Neural cell (in vitro differentiated cells): ENCODE data around the gene USP31.

ENCODE experiments used
- CTCF ChIP-seq: fragments of 450-650 bp; IDR thresholded peaks from 2 replicates; pipeline ENCODE4 v1.5.1; 2014; ENCODE audit warnings: antibody characterized with exemption, mild to moderate bottlenecking, moderate library complexity; ENCODE audit not compliant: poor library complexity, severe bottlenecking
- EP300 ChIP-seq: fragments of 450-650 bp; conservative IDR thresholded peaks from 2 replicates; pipeline ENCODE4 v1.6.1; 2014; ENCODE audit warnings: antibody characterized with exemption, mild to moderate bottlenecking, moderate library complexity; ENCODE audit not compliant: poor library complexity, severe bottlenecking
- EZH2 ChIP-seq: fragments of 200-600, 300-800 bp; shearing (Covaris generic), sonication (generic); IDR thresholded peaks from 2 replicates; pipeline ENCODE4 v1.6.1; 2014; ENCODE audit warnings: antibody characterized with exemption, low read length, borderline replicate concordance, mild to moderate bottlenecking; ENCODE audit not compliant: insufficient read depth, poor library complexity, severe bottlenecking
- MXI1 ChIP-seq: fragments of 450-650 bp; conservative IDR thresholded peaks from 2 replicates; pipeline ENCODE4 v1.6.1; 2014; ENCODE audit warnings: antibody characterized with exemption, mild to moderate bottlenecking; ENCODE audit not compliant: poor library complexity, severe bottlenecking
- POLR2AphosphoS5 ChIP-seq: IDR thresholded peaks from 2 replicates; pipeline ENCODE4 v1.6.1; 2012
- RAD21 ChIP-seq: fragments of 450-650 bp; conservative IDR thresholded peaks from 2 replicates; pipeline ENCODE4 v1.6.1; 2014; ENCODE audit warnings: antibody characterized with exemption, mild to moderate bottlenecking, moderate library complexity
- REST ChIP-seq: IDR thresholded peaks from 2 replicates; pipeline ENCODE4 v1.6.1; 2012; ENCODE audit warnings: borderline replicate concordance
- SMC3 ChIP-seq: fragments of 450-650 bp; conservative IDR thresholded peaks from 2 replicates; pipeline ENCODE4 v1.6.1; 2014; ENCODE audit warnings: antibody characterized with exemption, mild to moderate bottlenecking, moderate library complexity; ENCODE audit not compliant: poor library complexity
- TAF1 ChIP-seq: IDR thresholded peaks from 2 replicates; pipeline ENCODE4 v1.6.1; 2012; ENCODE audit warnings: low read depth

- no peak for TF ChIP-seq CTCF
- TF ChIP-seq MXI1: no peak
- TF ChIP-seq POLR2AphosphoS5: no peak
- no peak for TF ChIP-seq EP300
- TF ChIP-seq EZH2: no peak
- TF ChIP-seq TAF1: no peak
- TF ChIP-seq REST: no peak
- no peak for TF ChIP-seq SMC3
- no peak for TF ChIP-seq RAD21
Measured at GRCh38 chr16:23121024-23121423, 28.2 kb downstream of the USP31 start.
